Iris pigment epithelial cell (primary cell): ENCODE measurements around the gene PDLIM4.
A peak's percentile ranks its signal among the peaks of the same experiment; 100 is the strongest.

Experiments
- DNase-seq: peaks from one replicate; pipeline ENCODE4 v3.0.0-alpha.2; 2011; ENCODE audit warnings: low read depth

The PDLIM4 gene

GRCh38 chr5:132227485-132228240 is 29.8 kb upstream of the PDLIM4 start, which contains the start of gene P4HA2:
TSS of gene P4HA2 (minus strand) at chr5:132227853. CDS start at chr5:132218626, 9,227 bp downstream.
- peak; percentile 74 for DNase-seq

- no peak for DNase-seq
Observed at GRCh38 chr5:132228241-132229035, 29.1 kb upstream of the PDLIM4 start.

GRCh38 chr5:132229236-132229635 is 28.3 kb upstream of the PDLIM4 start:
- DNase-seq: no peak

GRCh38 chr5:132230871-132231270 is 26.6 kb upstream of the PDLIM4 start:
- no peak for DNase-seq

- DNase-seq: no peak
Observed at GRCh38 chr5:132232465-132232864, 25.0 kb upstream of the PDLIM4 start.

- no peak for DNase-seq
Observed at GRCh38 chr5:132233081-132233480, 24.4 kb upstream of the PDLIM4 start.

- DNase-seq: no peak
Observed at GRCh38 chr5:132233811-132234683, 23.4 kb upstream of the PDLIM4 start.

GRCh38 chr5:132234684-132235062 is 22.8 kb upstream of the PDLIM4 start:
- DNase-seq: no peak

- no peak for DNase-seq
Observed at GRCh38 chr5:132235340-132235739, 22.2 kb upstream of the PDLIM4 start.

GRCh38 chr5:132237141-132237540 is 20.4 kb upstream of the PDLIM4 start:
- DNase-seq: peak; percentile 83

GRCh38 chr5:132237670-132238069 is 19.8 kb upstream of the PDLIM4 start:
- DNase-seq: no peak

GRCh38 chr5:132238169-132238744 is 19.2 kb upstream of the PDLIM4 start:
- DNase-seq: peak; percentile 67

- no peak for DNase-seq
Observed at GRCh38 chr5:132238901-132239500, 18.5 kb upstream of the PDLIM4 start.

GRCh38 chr5:132239776-132240175 is 17.7 kb upstream of the PDLIM4 start:
- no peak for DNase-seq

- no peak for DNase-seq
Observed at GRCh38 chr5:132243366-132243977, 14.0 kb upstream of the PDLIM4 start.

- DNase-seq: no peak
Observed at GRCh38 chr5:132245593-132245992, 11.9 kb upstream of the PDLIM4 start.

GRCh38 chr5:132246806-132247205 is 10.7 kb upstream of the PDLIM4 start:
- no peak for DNase-seq

GRCh38 chr5:132250547-132250946 is 6.9 kb upstream of the PDLIM4 start:
- DNase-seq: no peak

GRCh38 chr5:132251220-132251725 is 6.2 kb upstream of the PDLIM4 start:
- peak; percentile 33 for DNase-seq

GRCh38 chr5:132253008-132253441 is 4.5 kb upstream of the PDLIM4 start:
- DNase-seq: no peak
